LNCaP clone FGC (cell line): ENCODE data around the gene KCNE5.
"Not testable (repeated sequence)": the region's sequence is repeated elsewhere in the genome, so short reads cannot be mapped to it uniquely, and the experiment has no call there.

ENCODE experiments used
- DNase-seq: peaks from one replicate; pipeline ENCODE4 v3.0.0-alpha.2; 2011; ENCODE audit warnings: low read depth
- H3K4me3 ChIP-seq: 2 replicates; pipeline ENCODE4 v1.5.1; 2011; ENCODE audit warnings: mild to moderate bottlenecking, low read depth, low read length, control low read depth
- TF ChIP-seq, protein P1 (sequence below): IDR thresholded peaks from 2 replicates; pipeline ENCODE4 v1.5.1; 2012; ENCODE audit warnings: mild to moderate bottlenecking; ENCODE audit not compliant: control insufficient read depth, insufficient read depth; ENCODE audit errors: extremely low read depth

Gene KCNE5

DNA sequence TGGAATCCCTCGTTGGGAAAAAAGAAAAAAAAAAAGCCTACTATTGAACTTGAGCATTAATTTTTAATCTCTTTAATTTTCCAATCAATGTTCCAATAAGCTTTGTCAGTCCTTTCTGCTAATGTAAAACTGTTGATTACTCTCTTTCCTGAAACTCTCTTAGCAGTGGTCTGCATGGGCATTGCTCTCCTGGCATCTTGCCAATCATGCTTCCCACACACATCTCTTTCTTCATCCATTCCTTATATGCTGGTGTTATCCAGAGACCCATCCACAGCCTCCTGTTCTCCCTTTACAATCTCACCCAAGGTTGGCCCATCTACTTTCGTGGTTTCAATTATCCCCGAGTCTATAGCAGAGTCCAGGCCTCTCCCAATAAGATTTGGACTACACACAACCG, 31.8 kb upstream of the KCNE5 start:
- TF ChIP-seq, protein P1, sequence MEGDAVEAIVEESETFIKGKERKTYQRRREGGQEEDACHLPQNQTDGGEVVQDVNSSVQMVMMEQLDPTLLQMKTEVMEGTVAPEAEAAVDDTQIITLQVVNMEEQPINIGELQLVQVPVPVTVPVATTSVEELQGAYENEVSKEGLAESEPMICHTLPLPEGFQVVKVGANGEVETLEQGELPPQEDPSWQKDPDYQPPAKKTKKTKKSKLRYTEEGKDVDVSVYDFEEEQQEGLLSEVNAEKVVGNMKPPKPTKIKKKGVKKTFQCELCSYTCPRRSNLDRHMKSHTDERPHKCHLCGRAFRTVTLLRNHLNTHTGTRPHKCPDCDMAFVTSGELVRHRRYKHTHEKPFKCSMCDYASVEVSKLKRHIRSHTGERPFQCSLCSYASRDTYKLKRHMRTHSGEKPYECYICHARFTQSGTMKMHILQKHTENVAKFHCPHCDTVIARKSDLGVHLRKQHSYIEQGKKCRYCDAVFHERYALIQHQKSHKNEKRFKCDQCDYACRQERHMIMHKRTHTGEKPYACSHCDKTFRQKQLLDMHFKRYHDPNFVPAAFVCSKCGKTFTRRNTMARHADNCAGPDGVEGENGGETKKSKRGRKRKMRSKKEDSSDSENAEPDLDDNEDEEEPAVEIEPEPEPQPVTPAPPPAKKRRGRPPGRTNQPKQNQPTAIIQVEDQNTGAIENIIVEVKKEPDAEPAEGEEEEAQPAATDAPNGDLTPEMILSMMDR: no peak
- no peak overlapping the region for H3K4me3 ChIP-seq
- DNase-seq: no peak

DNA sequence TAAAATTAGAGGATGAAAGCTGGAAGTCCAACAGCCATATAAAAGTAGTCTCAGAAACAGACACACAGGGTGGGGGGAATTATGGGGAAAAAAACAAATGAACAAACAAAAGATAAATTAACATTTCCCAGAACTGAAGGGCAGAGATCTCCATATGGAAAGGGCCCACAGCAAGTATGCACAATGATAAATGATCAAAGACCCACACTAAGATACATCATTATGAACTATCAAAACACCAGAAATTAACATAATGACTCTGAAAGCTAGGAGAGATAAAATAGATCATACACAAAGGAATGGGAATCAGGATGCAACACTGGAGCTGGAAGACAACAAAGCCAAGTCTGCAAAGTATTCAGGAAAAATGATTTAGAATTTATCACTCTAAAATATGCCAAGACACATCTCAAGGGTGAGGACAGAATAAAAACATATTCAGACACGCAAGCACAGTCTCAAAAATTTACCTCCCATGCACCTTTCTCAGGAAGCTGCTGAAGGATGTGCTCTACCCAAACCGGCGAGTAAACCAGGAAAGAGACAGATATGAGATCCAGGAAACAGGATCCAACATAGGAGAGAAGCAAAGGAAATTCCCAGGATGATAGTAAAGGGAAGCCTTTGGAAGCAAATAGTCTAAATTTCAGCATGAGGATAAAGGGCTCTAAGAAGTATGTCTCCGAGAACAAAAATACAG, 30.7 kb upstream of the KCNE5 start:
- TF ChIP-seq, protein P1: no peak
- H3K4me3 ChIP-seq: no peak overlapping the region
- DNase-seq: no peak

DNA sequence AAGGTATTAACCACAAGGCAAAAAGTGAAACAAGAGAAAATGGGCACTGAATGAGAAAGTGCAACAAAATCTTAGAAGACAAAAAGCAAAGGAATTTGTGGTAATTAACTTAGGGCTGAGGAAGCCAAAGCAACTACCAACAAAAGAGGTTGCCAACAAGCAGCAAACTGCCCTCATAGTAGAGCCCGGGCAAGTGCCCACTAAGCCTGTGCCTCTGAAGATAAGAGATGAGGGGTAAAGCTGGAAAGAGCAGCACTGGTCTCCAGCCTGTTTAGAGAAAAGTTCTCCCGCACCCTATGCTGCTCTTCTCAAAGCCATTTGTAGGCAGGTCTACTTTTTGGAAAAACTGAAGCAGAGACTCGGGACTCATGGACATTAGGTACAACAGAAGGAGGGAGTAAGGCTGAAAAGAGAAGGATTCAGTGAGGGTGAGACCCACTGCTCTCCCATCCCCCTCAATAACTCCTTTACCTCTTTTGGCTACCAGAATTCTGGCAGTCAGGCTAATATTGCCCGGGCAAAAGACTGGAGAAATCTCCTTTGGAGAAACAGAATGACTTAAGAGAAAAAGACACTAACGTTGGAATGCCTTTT, 29.6 kb upstream of the KCNE5 start:
- TF ChIP-seq, protein P1: no peak
- no peak for DNase-seq
- no peak overlapping the region for H3K4me3 ChIP-seq

DNA sequence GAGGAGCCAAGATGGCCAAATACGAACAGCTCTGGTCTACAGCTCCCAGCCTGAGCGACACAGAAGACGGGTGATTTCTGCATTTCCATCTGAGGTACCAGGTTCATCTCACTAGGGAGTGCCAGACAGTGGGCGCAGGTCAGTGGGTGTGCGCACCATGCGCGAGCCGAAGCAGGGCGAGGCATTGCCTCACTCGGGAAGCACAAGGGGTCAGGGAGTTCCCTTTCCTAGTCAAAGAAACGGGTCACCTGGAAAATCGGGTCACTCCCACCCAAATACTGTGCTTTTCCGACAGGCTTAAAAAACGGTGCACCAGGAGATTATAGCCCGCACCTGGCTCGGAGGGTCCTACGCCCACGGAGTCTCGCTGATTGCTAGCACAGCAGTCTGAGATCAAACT, 19.7 kb upstream of the KCNE5 start:
- not testable (repeated sequence) for DNase-seq, H3K4me3 ChIP-seq

DNA sequence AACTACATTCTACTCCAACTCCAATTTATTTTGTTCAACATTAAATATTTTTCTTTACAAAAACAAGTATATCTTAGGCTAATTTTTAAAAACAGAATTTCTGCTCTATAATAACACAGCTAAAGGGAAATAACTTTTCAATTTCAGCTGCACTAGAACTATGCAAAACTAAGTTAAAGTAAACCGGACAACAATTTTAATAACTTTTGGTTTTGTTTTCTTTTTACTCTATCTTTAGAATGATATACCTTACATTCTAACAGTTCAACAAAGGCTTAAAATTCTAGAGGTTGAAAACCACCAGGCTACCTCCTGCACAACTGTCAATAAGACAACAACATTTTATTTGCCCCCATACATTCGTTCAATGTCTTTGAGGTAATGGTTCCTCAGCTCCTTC, 18.7 kb upstream of the KCNE5 start:
- no peak for DNase-seq
- H3K4me3 ChIP-seq: no peak overlapping the region
- TF ChIP-seq, protein P1: no peak

DNA sequence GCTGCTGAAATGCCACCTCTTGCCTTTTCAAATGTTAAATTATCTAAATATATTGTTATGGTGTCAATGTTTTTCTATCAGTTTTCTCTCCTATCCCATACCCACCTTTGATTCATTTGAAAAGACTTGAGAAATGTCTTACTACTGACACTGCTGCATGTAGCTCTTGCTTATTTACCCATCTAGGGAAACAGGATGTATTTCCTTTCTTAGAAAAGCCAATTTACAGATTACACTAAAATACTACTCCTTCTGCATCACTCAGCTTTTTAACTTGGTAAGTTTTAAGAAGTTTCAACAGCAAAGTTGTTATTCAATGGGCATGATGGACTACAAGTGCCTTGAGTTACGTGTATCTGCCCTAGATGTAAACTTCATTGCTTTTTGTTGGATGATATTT, 13.2 kb upstream of the KCNE5 start:
- H3K4me3 ChIP-seq: no peak overlapping the region
- TF ChIP-seq, protein P1: no peak
- no peak for DNase-seq

DNA sequence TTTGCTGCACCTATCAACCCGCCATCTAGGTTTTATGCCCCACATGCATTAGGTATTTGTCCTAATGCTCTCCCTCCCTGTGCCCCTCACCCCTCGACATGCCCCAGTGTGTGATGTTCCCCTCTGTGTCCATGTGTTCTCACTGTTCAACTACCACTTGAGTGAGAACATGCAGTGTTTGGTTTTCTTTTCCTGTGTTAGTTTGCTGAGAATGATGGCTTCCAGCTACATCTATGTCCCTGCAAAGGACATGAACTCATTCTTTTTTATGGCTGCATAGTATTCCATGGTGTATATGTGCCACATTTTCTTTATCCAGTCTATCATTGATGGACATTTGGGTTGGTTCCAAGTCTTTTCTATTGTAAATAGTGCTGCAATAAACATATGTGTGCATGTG, 12.5 kb upstream of the KCNE5 start:
- H3K4me3 ChIP-seq, DNase-seq: not testable (repeated sequence)

DNA sequence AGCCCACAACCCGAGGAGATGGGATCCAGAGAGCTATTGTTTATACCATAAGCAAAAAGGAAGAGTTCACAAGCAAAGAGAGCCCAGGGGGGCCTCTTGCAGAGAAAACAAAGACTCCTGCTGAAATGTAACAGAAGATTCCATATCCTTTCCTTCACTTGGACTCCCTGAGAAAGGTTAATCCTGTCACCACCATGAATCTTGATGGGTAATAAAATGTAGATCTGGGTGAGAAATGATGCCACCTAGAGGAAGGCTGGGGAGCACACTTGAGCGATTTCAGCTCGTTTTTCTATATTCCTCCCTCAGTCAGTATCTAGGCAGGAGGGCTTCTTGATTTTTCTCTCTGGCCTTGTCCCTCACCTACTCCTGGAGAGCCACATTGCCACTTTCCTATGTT, 10.2 kb upstream of the KCNE5 start:
- TF ChIP-seq, protein P1: peak; percentile 50
- no peak for DNase-seq
- no peak overlapping the region for H3K4me3 ChIP-seq
